ENCODE measurements around the gene RYR1.
"Not testable (repeated sequence)": the region's sequence is repeated elsewhere in the genome, so short reads cannot be mapped to it uniquely, and the experiment has no call there.

The RYR1 gene

GRCh38 chr19:38571682-38572081 is 138.2 kb downstream of the RYR1 start:
- no peak for DNase-seq

DNA sequence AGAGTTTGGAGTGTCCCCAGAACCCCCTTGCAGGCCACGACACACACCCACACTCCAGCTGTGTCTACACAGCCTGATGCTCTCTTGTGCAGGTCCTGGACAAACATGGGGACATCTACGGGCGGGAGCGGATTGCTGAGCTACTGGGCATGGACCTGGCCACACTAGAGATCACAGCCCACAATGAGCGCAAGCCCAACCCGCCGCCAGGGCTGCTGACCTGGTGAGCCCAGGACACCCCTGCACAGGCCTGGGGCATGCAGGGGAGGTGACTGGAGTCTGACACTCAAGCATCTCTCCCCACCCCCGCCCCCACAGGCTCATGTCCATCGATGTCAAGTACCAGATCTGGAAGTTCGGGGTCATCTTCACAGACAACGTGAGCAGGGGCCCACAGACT is 144.3 kb downstream of the RYR1 start:
- no peak for DNase-seq

- DNase-seq = not testable (repeated sequence)
These were observed 145.8 kb downstream of the RYR1 start for GRCh38 chr19:38579304-38579703.

- DNase-seq = no peak
These were observed 146.6 kb downstream of the RYR1 start for GRCh38 chr19:38580080-38580479.

DNA sequence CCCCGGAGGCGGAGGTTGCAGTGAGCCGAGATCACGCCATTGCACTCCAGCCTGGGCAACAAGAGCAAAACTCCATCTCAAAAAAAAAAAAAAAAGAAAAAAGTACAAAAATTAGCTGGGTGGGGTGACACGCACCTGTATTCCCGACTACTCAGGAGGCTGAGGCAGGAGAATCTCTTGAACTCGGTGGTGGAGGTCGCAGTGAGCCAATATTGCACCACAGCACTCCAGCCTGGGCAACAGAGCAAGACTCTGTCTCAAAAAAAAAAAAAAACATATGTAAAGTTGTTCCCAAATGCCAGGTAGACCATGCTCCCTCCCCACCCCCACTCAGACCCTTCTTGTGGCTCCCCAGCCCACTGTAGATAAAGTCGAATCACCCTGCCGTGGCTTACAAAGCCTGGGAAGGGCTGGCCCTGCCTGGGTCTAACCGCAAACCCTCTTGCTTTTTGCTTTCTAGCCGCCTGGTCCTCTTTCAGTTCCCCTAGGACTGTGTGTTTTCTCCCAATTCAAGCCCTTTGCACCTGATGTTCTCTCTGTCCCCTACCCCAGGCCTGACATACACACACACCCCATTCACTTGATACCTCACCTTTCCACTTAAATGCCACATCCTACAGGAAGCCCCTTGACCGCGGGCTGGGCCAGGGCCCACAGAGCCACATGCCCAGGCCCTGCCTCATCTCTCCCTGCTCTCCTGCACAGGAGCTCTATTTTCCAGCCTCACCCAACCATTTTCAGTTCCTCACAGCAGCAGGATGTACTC is 149.9 kb downstream of the RYR1 start:
- DNase-seq = no peak

GRCh38 chr19:38583985-38584305 is 150.5 kb downstream of the RYR1 start:
- no peak for DNase-seq

DNA sequence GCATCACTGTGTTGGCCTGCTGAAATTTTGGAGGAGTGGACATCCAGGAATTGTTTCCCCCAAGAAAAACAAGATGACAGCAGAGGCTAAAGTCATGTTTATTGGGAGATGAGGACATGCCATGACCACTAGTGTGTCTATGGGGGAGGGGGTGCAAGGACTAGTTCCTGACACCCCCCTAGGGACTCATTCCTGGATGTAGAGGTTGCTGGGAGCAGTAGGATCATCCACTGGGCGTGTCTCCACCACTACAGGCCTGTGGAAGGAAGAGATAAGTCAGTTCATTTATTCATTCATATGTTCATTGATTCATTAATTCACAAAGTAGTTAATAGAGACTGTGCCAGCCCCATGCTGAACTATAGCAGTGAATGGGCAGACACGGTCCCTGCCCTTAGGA is 154.1 kb downstream of the RYR1 start:
- DNase-seq = no peak

DNA sequence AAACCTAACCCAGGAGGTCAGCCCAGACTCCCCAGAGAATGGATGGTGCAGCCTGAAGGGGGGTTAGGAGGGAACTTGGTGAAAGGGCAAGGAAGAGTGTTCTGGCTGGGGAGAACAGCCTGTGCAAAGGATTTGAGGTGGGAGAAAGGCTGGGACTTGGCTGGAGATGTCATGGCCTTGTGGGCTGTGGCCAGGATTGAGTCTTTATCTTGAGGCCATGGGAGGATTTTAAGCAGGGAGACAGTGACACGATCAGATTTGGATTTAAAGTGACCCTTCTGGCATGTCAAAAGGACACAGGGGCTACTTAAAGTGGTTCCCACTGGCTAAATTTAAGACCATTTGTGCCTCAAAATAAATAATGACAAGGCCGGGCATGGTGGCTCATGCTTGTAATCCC is 154.6 kb downstream of the RYR1 start:
- no peak for DNase-seq

DNA sequence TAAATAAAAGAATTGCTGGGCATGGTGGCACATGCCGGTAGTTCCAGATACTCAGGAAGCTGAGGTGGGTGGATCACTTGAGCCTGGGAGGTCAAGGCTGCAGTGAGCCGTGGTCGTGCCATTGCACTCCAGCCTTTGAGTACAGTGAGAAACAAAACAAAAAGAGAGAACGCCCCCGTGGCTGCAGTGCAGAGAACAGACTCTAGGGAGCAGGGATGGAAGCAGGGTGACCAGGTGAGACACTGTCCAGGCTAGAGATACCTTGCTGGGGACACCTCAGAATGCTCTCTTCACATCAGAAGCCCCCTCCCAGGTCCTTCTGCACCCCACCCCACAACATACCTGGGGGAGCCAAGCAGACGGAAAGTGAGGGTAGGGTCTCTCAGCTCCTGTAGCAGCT is 159.4 kb downstream of the RYR1 start:
- DNase-seq = no peak

DNA sequence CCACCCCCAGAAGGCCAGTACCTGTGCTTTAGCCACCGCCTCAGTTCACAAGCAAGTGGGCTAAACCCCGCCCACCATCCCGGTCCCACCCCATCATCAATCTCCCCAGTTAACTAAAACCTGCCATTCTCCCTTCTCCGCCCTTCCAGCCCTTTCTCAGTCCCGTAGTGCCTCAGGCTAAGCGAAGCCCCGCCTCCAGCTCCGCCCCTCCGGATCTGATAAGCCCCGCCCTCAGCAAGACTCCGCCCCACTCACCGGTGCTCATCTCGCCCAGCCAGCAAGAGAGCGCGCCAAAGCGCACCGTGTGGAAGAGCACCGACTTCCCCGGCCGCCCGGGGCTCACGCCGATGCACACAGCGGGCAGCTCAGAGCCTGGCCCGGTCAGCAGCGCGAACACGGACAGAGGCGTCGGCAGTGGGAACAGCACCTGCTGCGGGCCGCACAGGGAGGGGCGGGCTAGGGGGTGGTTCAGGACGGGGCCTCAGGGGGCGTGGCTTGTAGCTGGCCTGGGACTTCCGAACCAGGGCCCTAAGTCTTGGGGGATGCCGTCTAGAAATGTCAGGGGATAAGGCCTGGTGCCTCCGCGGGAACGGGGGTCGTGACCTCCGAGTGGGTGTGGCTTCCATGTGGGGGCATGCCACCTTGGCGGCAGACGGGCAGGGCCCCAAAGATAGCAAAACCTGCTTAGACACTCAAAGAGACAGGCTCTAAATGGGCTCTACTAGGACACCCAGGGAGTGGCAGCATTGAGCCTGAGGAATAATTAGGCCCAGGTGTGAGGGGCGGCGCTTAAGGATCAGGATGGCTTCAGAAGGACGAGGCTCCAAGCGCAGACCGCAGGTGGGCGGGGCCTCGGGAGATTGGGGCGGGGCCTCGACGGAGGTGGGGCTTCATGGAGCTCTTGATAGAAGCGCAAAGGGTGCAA is 162.8 kb downstream of the RYR1 start:
- peak; percentile 24 for DNase-seq

- DNase-seq = no peak
These were observed 163.6 kb downstream of the RYR1 start for GRCh38 chr19:38597075-38597474.

DNA sequence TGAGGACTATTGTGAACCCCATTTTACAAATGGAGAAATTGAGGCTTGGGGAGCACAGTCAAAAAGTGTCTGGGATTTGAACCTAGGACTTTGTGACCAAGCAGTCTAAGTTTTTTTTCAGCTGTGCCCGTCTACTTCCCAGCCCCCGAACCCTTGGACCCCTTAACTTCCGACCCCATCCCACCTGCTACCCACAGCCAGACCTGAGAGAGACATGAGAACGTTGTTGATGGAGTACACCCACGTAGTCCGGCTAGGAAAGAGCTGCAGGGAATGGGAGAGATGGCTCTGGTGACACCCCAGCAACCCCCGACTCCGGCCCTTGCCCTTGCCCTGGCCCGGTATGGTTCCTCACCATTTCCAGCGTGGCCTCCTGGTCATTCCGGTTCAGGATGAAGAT is 166.2 kb downstream of the RYR1 start:
- no peak for DNase-seq

DNA sequence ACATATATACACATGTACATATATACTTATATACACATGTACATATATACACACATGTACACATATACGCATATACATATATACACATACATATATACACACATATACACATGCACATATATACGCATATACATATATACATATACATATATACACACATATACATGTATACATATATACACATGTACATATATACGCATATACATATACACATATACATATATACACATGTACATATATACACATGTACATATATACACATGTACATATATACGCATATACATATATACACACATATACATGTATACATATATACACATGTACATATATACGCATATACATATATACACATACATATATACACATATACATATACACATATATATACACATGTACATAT is 169.4 kb downstream of the RYR1 start:
- DNase-seq = not testable (repeated sequence)

GRCh38 chr19:38606131-38606530 is 172.6 kb downstream of the RYR1 start:
- DNase-seq = no peak

DNA sequence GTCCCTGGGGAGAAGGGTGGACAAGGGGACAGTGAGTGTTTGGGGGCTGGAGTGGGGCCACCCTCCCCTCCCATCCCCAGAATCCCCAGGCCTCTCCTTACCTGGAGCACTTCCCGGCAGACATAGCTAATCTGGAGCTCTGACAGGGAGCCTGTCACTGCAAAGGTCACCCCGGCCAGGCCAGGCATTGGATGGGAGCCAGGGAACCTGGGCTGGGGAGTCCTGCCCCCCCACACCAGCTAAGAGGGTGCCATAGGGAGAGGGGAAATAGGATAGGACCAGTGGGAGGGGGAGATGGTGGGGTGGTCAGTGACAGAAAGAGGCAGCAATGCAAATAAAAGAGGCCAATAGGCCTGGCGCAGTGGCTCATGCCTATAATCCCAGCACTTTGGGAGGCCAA is 180.8 kb downstream of the RYR1 start:
- DNase-seq = no peak

GRCh38 chr19:38615007-38615581 is 181.6 kb downstream of the RYR1 start:
- DNase-seq = no peak

- DNase-seq = peak; percentile 20
These were observed 182.8 kb downstream of the RYR1 start for GRCh38 chr19:38616265-38616664.

DNA sequence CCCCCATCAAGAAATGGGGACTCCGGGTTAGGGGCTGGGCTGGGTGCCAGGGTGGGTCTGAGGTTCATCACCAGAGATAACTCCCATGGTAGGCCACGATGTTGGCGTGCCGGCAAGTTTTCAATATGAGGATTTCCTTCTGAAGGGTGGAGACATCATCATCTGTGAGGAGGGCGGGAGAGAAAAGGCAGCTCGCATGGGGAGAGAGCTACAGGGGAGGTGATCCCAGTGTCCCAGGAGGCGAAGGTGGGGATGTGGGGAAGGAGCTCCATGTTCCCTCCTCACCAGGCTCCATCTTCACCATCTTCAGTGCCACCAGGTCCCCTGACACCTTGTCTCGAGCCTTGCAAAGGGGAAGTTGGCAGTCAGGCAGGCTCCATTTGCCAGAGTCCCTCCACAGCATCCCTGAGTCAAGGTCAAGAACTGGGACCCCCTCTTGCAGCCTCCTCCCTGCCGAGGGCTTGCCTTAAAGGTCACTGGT is 183.8 kb downstream of the RYR1 start:
- peak; percentile 26 for DNase-seq

- DNase-seq = peak; percentile 68
These were observed 184.5 kb downstream of the RYR1 start, which contains the start of gene MAP4K1 for GRCh38 chr19:38617764-38618589. TSS of gene MAP4K1 (minus strand) at chr19:38617953. CDS start at chr19:38617895, 58 bp downstream.

- peak; percentile 97 for DNase-seq
These were observed 185.3 kb downstream of the RYR1 start, which contains the start of gene EIF3K for GRCh38 chr19:38618590-38619360. TSS of gene EIF3K (plus strand) at chr19:38619188. CDS start at chr19:38619269, 81 bp downstream.

DNA sequence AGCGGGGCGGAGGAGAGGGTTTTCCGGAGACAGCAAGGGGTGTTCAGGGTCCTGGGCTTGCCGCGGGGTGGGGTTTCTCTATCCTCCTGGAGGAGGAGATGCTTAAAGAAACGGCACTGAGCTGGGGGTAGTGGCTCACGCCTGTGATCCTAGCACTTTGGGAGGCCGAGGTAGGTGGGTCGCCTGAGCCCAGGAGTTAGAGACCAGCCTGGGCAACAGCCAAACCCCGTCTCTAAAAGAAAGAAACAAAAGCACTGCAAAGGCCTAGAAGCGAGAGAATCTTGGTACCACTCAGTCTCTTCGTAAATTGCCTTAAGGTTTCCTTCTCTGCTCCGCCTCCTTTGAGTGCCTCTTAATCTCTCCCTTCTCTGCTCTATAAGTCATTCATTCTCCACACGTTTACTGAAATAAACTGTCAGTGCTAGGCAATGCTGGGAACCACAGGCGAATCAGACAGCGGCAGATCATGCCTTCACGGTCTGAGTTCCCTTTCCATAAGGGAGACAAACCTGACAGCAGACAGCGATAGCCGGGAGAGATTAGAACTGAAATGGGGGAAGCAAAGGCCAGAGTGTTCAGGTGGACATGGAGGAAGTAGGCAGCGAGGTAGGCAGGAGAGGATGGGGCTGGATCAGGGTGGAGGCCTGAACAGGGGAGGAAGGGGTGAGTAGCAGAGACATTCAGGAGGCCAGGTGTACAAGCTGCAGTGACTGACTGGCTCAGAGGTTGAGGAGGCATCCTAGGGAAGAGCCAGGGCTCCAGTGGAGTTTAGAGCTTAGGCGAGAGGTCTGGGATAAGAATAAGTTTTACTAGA is 186.1 kb downstream of the RYR1 start:
- no peak for DNase-seq
